GM23338 (cell line): Measurements from ENCODE around the gene FHIT.

Experiments used
- POLR2AphosphoS5 ChIP-seq: IDR thresholded peaks from 2 replicates; pipeline ENCODE4 v1.6.1; 2016; ENCODE audit warnings: antibody characterized with exemption, low read depth
- TF ChIP-seq, protein P1 (sequence below), 2 experiments: fragments of 200-600 bp in 1 of 2; sonication (generic) in 1 of 2; conservative IDR thresholded peaks; 2 replicates each; pipeline versions ENCODE4 v1.5.1 to v1.6.1; 2016 to 2017; ENCODE audit warnings: antibody characterized with exemption in 2 of 2, low read depth in 2 of 2, mild to moderate bottlenecking in 2 of 2, moderate library complexity in 1 of 2
- TF ChIP-seq, protein P2 (sequence below): IDR thresholded peaks from one replicate; pipeline ENCODE4 v1.6.1; 2018; ENCODE audit warnings: antibody characterized with exemption; ENCODE audit not compliant: unreplicated experiment

DNA sequence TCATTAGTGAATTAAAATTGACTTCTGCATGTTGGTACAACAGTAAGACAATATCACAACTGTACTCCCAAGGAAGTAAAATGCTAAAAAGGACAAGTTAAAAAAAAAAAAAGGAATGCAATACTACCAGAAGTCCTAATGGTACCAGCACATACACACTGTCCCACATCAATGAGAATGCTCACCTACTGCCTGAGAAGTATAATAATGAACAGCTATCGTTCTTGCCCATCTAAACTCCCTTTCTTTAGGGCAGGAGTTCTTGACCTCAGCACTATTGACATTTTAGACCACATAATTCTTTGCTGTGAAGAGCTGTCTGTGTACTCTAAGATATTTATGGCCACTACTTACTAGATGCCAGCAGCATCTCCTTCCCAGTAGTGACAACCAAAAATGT is 651.7 kb downstream of the FHIT start:
- TF ChIP-seq POLR2AphosphoS5, result no peak
- TF ChIP-seq, protein P1, sequence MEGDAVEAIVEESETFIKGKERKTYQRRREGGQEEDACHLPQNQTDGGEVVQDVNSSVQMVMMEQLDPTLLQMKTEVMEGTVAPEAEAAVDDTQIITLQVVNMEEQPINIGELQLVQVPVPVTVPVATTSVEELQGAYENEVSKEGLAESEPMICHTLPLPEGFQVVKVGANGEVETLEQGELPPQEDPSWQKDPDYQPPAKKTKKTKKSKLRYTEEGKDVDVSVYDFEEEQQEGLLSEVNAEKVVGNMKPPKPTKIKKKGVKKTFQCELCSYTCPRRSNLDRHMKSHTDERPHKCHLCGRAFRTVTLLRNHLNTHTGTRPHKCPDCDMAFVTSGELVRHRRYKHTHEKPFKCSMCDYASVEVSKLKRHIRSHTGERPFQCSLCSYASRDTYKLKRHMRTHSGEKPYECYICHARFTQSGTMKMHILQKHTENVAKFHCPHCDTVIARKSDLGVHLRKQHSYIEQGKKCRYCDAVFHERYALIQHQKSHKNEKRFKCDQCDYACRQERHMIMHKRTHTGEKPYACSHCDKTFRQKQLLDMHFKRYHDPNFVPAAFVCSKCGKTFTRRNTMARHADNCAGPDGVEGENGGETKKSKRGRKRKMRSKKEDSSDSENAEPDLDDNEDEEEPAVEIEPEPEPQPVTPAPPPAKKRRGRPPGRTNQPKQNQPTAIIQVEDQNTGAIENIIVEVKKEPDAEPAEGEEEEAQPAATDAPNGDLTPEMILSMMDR (conservative IDR thresholded peaks at IDR 0.05; ENCODE audit: low read depth in 2 of 2), result no peak
- TF ChIP-seq, protein P2, sequence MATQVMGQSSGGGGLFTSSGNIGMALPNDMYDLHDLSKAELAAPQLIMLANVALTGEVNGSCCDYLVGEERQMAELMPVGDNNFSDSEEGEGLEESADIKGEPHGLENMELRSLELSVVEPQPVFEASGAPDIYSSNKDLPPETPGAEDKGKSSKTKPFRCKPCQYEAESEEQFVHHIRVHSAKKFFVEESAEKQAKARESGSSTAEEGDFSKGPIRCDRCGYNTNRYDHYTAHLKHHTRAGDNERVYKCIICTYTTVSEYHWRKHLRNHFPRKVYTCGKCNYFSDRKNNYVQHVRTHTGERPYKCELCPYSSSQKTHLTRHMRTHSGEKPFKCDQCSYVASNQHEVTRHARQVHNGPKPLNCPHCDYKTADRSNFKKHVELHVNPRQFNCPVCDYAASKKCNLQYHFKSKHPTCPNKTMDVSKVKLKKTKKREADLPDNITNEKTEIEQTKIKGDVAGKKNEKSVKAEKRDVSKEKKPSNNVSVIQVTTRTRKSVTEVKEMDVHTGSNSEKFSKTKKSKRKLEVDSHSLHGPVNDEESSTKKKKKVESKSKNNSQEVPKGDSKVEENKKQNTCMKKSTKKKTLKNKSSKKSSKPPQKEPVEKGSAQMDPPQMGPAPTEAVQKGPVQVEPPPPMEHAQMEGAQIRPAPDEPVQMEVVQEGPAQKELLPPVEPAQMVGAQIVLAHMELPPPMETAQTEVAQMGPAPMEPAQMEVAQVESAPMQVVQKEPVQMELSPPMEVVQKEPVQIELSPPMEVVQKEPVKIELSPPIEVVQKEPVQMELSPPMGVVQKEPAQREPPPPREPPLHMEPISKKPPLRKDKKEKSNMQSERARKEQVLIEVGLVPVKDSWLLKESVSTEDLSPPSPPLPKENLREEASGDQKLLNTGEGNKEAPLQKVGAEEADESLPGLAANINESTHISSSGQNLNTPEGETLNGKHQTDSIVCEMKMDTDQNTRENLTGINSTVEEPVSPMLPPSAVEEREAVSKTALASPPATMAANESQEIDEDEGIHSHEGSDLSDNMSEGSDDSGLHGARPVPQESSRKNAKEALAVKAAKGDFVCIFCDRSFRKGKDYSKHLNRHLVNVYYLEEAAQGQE, result no peak
